B cell (primary cell): ENCODE results near the gene GLB1L2.

Source experiments
- EZH2 ChIP-seq: IDR thresholded peaks from 2 replicates; pipeline ENCODE4 v1.6.1; 2012; ENCODE audit warnings: borderline replicate concordance, low read depth, mild to moderate bottlenecking, moderate library complexity, low read length; ENCODE audit not compliant: insufficient read depth, poor library complexity, severe bottlenecking
- TF ChIP-seq, protein P1 (sequence below): fragments of 200-600 bp; IDR thresholded peaks from one replicate; pipeline ENCODE4 v1.8.0; 2022; ENCODE audit warnings: antibody characterized with exemption, mild to moderate bottlenecking

- TF ChIP-seq EZH2: no peak
- TF ChIP-seq, protein P1, sequence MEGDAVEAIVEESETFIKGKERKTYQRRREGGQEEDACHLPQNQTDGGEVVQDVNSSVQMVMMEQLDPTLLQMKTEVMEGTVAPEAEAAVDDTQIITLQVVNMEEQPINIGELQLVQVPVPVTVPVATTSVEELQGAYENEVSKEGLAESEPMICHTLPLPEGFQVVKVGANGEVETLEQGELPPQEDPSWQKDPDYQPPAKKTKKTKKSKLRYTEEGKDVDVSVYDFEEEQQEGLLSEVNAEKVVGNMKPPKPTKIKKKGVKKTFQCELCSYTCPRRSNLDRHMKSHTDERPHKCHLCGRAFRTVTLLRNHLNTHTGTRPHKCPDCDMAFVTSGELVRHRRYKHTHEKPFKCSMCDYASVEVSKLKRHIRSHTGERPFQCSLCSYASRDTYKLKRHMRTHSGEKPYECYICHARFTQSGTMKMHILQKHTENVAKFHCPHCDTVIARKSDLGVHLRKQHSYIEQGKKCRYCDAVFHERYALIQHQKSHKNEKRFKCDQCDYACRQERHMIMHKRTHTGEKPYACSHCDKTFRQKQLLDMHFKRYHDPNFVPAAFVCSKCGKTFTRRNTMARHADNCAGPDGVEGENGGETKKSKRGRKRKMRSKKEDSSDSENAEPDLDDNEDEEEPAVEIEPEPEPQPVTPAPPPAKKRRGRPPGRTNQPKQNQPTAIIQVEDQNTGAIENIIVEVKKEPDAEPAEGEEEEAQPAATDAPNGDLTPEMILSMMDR: no peak
These were observed 6.9 kb downstream of the GLB1L2 start for GRCh38 chr11:134338654-134339053.
